ENCODE measurements around the gene C2orf72.
"Not testable (repeated sequence)": the region's sequence is repeated elsewhere in the genome, so short reads cannot be mapped to it uniquely, and the experiment has no call there.

The C2orf72 gene

DNA sequence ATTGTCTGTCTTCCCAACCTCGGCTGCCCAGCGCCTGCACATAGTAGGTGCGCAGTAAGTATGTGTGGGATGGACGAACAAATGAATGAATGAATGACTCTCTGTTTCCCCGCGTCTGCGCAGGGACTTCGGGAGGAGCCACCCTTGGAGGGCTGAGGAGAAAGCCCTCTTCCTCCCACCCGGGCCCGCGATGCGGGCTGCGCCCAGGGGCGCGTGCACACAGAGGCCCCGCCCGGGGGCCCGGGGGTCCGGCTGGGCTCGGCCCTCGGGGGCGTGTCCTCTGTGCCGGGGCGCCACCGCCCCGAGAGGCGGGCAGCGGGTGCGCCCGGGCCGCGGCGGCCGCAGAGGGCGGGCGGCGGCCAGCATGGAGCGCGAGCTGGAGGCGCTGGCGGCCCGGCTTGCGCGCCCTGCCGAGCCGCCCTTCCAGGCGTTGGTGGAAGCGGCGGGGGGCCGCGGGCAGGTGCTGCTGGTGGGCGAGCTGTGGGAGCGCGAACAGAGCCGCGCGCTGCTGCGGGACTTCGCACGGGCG, at the start of gene C2orf72:
Gene C2orf72, plus strand, starts transcription at position 322 of the 529 bp plus-strand sequence. Its CDS starts 43 bp downstream, at position 365.
- peak in 1 of 2 experiments; percentile 39 for DNase-seq

GRCh38 chr2:230989731-230990130, 47.6 kb upstream of the C2orf72 start:
- no peak for DNase-seq

DNA sequence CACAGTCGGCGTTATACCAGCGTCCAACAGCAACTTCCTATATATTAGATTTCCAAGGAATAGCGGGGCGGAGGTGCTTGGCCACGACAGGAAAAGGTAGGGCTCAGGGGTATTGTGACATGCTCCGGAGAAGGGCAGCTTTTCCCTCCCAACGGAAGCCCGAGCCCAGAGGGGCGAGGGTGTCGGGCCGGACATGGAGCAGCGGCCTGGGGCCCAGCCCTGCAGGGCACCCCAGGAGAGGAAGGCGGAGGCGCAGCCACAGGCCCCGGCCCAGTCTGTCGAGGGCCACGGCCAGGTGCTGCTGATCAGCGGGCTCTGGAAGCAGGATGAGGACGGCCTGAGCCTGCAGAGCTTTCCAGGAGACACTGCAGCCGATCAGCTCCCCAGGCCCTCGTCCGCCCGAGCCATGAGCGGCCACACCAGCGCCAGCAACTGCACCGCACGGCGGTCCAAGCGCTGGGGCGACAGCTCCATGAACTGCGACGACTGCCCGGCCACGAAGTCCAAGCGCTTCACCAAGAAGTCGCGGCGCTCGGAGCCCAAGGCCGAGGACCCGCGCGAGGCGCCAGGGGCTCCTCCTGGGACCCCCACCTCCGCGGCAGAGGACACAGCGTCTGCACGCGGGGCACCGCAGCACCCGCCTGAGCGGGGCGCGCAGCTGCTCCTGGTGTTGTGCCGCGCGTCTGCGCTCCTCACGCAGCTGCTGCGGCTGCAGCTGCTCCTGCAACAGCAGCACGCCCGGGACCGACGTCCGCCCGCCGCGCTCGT, 47.0 kb upstream of the C2orf72 start:
- no peak for DNase-seq

DNA sequence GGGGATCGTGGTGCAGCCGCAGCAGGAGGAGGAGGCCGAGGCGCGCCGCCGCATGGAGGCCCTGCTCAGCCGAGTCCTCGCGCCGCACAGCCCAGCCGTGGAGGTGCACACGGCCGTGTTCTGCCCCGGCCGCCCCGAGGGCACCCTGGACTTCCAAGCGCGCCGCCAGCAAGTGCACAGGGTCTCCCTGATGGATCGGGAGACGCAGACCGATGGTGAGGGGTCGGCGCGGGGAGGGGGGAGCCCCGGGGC, 46.5 kb upstream of the C2orf72 start:
- no peak for DNase-seq

- no peak for DNase-seq
Measured at GRCh38 chr2:230991598-230991997, 45.7 kb upstream of the C2orf72 start.

DNA sequence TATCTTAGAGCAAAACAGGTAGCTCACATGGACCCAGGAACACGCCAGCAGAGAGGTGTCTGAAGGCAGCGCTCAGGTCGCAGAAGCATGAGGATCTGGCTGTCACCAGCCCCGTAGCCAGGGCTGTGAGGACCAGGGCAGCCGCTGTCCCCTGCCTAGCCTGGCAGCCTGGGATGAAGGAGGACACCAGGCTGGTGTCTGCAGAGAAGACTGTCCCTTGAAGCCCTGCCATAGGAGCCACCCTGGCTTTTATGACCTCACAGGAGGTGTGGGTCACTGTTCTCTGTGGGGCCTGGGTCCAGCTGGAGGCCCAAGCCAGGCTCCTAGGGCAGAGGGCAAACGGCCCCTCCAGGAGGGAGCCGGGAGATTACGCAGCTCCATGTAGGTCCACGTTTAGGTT, 41.5 kb upstream of the C2orf72 start, which contains the start of gene SPATA3:
Gene SPATA3, plus strand, starts transcription at position 301 of the 400 bp plus-strand sequence. CDS start 113 bp downstream, outside the sequence.
- no peak for DNase-seq

DNA sequence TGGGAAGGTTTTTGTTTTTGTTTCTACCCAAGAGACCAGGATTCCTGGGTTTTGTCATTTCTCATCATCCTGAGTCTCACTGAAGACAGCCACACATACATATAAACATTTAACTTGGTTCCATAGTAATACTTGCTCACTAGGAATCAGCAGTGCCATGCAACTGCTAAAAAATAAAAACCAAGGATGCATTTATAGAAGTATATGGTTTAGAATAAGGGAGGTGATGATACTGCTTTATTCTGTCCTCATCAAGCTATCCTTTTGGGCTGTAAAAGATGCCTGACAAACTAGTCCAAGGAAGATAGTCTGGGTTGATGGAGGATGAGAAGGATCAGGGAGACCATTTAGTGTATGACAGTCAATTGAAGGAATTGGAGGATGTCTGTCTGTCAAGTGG, 40.7 kb upstream of the C2orf72 start:
- DNase-seq: no peak

GRCh38 chr2:230998882-230999281, 38.4 kb upstream of the C2orf72 start:
- DNase-seq: no peak

GRCh38 chr2:230999477-230999876, 37.8 kb upstream of the C2orf72 start:
- no peak for DNase-seq

GRCh38 chr2:231000211-231000904, 37.0 kb upstream of the C2orf72 start:
- no peak for DNase-seq

- no peak for DNase-seq
Measured at GRCh38 chr2:231001036-231001435, 36.3 kb upstream of the C2orf72 start.

DNA sequence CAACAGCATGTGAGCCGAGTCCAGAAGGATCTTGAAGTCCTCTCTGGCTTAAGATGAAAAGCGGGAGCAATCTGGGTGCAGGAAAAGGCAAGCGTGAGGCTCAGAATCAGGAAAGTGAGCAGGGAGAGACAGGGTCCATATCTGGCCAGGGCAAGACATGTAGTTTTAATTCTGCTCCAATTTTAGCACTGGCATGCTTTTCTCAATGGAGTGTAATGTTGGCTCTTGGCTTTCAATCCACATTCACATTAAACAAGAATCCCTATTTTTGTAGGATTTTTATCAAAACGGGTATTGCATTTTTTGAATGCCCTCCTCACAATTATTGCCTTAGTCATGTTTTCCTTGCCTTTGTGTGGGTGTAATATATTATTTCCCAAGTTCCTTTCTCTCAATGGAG, 35.4 kb upstream of the C2orf72 start:
- DNase-seq: no peak

DNA sequence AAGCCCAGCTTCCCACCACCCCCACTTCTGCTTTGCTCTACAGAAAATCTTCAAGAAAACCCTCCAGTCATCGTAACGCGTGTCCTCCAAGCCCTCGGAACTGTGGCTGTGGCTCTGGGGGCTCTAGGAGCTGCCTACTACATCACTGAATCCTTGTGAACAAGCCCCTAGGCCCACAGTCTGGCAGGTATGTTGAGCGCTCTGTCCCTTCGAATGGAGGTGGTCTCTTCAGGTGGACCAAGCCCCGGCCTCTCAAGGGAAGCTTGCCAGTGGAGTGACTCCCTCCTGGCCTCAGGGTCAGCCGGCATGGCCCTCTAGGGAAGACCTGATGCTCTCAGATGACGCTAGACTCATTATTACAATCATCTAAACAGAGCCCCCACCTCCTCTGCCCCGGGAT, 34.7 kb upstream of the C2orf72 start:
- DNase-seq: no peak

DNA sequence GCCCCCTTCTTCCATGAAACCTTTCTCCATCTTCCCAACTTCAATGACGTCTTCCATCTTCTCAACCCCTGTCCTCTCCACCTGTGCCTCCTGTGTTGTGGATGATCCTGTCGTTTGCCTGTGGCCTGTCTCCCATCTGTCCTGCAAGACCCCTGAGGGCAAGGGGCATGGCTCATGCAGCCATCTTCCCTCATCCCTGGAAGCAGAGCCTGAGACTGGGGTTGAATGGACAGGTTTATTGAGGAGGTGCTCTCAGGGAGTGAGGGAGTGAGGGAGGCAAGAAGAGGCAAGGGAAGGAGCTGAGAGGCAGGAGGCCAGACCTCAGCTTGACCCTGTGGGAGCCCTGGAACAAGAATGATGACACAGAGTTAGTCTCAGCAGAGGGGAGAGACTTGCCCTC, 34.1 kb upstream of the C2orf72 start:
- no peak for DNase-seq

DNA sequence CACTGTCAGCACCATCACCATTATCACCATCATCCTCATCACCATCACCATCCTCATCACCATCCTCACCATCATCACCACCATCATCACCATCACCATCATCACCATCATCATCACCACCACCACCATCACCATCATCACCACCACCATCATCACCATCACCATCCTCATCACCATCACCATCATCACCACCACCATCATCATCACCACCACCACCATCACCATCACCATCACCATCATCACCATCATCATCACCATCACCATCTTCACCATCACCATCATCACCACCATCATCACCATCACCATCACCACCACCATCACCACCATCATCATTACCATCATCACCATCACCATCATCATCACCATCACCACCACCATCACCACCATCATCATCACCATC, 32.4 kb upstream of the C2orf72 start:
- not testable (repeated sequence) for DNase-seq

GRCh38 chr2:231007286-231008098, 29.8 kb upstream of the C2orf72 start:
- DNase-seq: no peak

DNA sequence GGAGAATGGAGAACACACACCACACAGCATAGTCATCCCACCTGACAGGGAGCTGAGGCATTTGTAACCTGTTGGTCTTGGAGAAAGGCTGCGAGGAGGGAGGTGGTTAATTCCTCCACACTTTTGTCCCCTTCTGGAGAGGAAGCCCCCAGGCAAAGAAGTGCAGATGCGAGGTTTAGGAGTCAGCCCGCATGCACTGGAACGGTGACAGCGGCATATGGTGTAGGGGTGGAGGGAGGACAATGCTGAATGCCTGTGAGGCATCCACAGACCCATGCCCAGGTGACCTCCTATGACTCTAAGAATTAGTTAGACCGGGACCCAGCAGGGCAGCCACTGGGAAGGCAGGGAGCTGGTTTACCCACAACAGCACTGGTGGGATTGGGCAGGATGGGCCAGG, 29.2 kb upstream of the C2orf72 start:
- DNase-seq: no peak

DNA sequence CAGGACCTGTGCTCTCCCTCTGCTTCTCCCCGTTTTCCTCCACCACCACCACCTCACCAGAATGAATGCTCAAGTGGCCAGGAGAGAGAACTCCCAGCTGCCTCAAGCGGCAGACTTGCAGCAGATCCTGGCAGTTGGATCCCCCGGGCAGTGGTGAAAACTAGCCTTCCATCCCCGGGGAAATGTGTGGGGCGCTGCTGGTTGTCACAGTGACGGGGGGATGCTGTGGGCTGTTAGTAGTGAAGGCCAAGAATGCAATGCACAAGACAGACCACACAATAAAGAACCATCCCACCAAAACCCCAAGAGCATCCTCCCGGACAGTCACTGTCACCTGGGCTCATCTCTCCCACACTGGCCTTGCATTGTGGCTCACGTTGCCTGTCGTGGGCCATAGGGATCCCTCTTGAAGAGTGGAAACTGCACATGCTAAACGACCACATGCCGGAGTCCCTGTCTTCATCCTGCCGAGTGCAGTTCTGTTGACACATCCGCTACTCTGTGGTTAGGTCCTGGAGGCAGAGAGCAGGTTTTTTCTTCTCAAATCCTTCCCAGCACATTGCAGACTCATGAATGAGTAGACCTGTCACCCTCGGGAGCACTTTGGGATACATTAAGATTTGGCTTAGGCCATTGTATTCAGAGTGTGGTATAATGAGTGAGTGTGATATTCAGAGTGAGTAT, 27.9 kb upstream of the C2orf72 start:
- no peak for DNase-seq

- no peak for DNase-seq
Measured at GRCh38 chr2:231010201-231010730, 27.1 kb upstream of the C2orf72 start.

- no peak for DNase-seq
Measured at GRCh38 chr2:231011526-231011925, 25.8 kb upstream of the C2orf72 start.

- DNase-seq: no peak
Measured at GRCh38 chr2:231012463-231012862, 24.9 kb upstream of the C2orf72 start.

DNA sequence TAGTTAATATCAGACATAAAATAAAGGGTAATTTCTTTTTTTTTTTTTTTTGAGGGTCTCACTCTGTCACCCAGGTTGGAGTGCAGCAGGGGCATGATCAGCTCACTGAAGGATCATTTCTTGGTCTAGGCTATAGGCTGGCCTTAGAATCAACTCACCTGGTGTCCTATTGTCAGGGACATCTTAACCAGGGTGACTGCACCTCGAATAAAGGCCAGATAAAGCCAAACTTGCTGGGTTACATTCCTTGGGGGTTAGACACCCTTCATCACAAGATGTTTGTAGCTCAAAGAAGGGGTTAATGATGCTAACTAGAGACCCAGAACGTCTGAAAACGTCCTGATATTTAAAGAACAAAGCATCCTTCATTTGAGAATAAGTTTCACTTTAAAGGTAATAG, 23.5 kb upstream of the C2orf72 start:
- DNase-seq: no peak

DNA sequence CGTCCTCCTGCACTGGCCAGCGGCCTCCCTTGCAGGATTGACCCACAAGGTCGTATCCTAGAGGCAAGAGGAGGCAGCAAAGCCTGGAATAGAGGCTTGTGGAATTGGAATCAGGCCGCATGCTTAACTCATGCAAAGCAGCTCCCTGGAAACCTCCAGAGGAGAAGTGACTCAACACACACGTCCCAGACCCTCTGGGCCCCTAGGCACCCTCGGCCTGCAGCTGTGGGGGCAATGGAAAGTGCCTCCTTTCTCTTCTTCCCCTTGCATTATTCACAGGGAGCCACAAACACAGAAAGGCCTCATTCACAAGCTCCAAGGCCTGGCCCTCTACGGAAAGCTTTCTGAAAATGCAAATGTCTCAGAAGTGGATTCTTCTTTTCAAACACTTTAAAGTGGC, 21.8 kb upstream of the C2orf72 start:
- DNase-seq: no peak
